MM.1S (cell line): ENCODE data around the gene N4BP2L2.

Source experiments
- DNase-seq: peaks from one replicate; pipeline ENCODE4 v3.0.0-alpha.2; 2015
- H2AFZ ChIP-seq: fragments of 300-600 bp; sonication (generic); 2 replicates; pipeline ENCODE4 v1.6.0; 2016; ENCODE audit warnings: antibody characterized with exemption, low read length
- H3F3A ChIP-seq: fragments of 300-600 bp; sonication (generic); 2 replicates; pipeline ENCODE4 v1.6.1; 2016; ENCODE audit warnings: mild to moderate bottlenecking, antibody characterized with exemption, low read length, moderate library complexity, mixed read lengths; ENCODE audit not compliant: insufficient read depth
- H3K27ac ChIP-seq: fragments of 300-600 bp; sonication (generic); 2 replicates; pipeline ENCODE4 v1.5.1; 2016; ENCODE audit warnings: mild to moderate bottlenecking, low read length
- H3K27me3 ChIP-seq: fragments of 300-600 bp; sonication (generic); replicated peaks from 2 replicates; pipeline ENCODE4 v1.6.0; 2016; ENCODE audit warnings: low read length; ENCODE audit not compliant: insufficient read depth
- H3K36me3 ChIP-seq: fragments of 300-600 bp; sonication (generic); replicated peaks from 2 replicates; pipeline ENCODE4 v1.6.1; 2016; ENCODE audit warnings: mild to moderate bottlenecking, low read length, mixed read lengths; ENCODE audit not compliant: insufficient read depth
- H3K4me1 ChIP-seq: fragments of 300-600 bp; sonication (generic); 2 replicates; pipeline ENCODE4 v1.6.1; 2016; ENCODE audit warnings: low read length, mixed read lengths
- H3K4me2 ChIP-seq: fragments of 300-600 bp; sonication (generic); 2 replicates; pipeline ENCODE4 v1.6.0; 2016; ENCODE audit warnings: low read depth, low read length
- H3K4me3 ChIP-seq: fragments of 300-600 bp; sonication (generic); 2 replicates; pipeline ENCODE4 v1.5.1; 2016; ENCODE audit warnings: low read length, mixed read lengths
- H3K79me2 ChIP-seq: fragments of 300-600 bp; sonication (generic); 2 replicates; pipeline ENCODE4 v1.6.1; 2016; ENCODE audit warnings: mixed run types, low read length, mixed read lengths
- H3K9ac ChIP-seq: fragments of 300-600 bp; sonication (generic); 2 replicates; pipeline ENCODE4 v1.6.1; 2016; ENCODE audit warnings: low read length, mixed read lengths
- H3K9me2 ChIP-seq: fragments of 300-600 bp; sonication (generic); replicated peaks from 2 replicates; pipeline ENCODE4 v1.6.1; 2016; ENCODE audit warnings: mild to moderate bottlenecking, low read length, mixed read lengths; ENCODE audit not compliant: insufficient read depth
- H3K9me3 ChIP-seq: fragments of 300-600 bp; sonication (generic); replicated peaks from 2 replicates; pipeline ENCODE4 v1.6.1; 2016; ENCODE audit warnings: mild to moderate bottlenecking, low read length, mixed read lengths; ENCODE audit not compliant: insufficient read depth
- H4K20me1 ChIP-seq: fragments of 300-600 bp; sonication (generic); 2 replicates; pipeline ENCODE4 v1.6.1; 2016; ENCODE audit warnings: mild to moderate bottlenecking, low read length, moderate library complexity, mixed read lengths; ENCODE audit not compliant: insufficient read depth
- CTCF ChIP-seq: fragments of 300-600 bp; sonication (generic); IDR thresholded peaks from 2 replicates; pipeline ENCODE4 v1.5.1; 2016; ENCODE audit warnings: antibody characterized with exemption, low read length, mixed read lengths
- EZH2 ChIP-seq: fragments of 300-600 bp; sonication (generic); optimal IDR thresholded peaks from 2 replicates; pipeline ENCODE3; 2017; ENCODE audit warnings: low read depth, mild to moderate bottlenecking, antibody characterized with exemption, low read length, mixed read lengths
- EZH2phosphoT487 ChIP-seq: fragments of 300-600 bp; sonication (generic); IDR thresholded peaks from 2 replicates; pipeline ENCODE4 v1.6.1; 2018; ENCODE audit warnings: antibody characterized with exemption, low read length

The N4BP2L2 gene

GRCh38 chr13:32407854-32408253, 130.7 kb downstream of the N4BP2L2 start:
- Histone ChIP-seq H3K9me2 (no peaks in the 10 kb centered on the region), H3K4me3 (no peak overlapping the region), H3K9me3 (no peaks in the 10 kb centered on the region), H3K27me3 (no peaks in the 10 kb centered on the region), H3K79me2 (peaks cover 3% of the 10 kb centered on the region; the same call in 1 of the 2 replicates), H3K4me1 (no peaks in the 10 kb centered on the region), H2AFZ (no peak overlapping the region), H4K20me1 (no peaks in the 10 kb centered on the region), H3K36me3 (no peaks in the 10 kb centered on the region), H3K9ac (no peak overlapping the region), H3K27ac (no peak overlapping the region), H3K4me2 (no peak overlapping the region), H3F3A (no peaks in the 10 kb centered on the region)
- no peak for DNase-seq
- TF ChIP-seq EZH2 (no peak), EZH2phosphoT487 (no peak), CTCF (no peak)

DNA sequence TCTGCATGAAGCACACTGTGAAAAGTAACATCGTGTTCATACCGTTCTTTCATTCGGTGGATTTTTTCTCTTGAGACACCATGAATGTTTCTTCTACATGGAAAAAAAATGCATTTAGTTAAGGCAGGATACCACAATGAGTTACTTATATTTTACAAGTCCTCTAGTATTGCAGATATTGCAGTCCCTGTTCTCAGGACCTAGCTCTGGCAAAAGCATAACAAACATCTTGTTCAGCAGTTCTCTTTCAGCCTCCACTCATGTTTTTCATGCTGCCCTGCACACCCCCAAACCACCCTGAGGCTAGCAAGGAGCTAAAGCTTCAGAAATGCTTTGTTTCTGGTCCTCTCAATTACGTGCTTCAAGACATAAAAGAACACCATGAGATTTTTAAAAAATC, 135.5 kb downstream of the N4BP2L2 start:
- TF ChIP-seq CTCF (no peak), EZH2phosphoT487 (no peak), EZH2 (no peak)
- no peak overlapping the region for H3K4me3 ChIP-seq
- no peaks in the 10 kb centered on the region for H3K9me2 ChIP-seq
- H3K27ac ChIP-seq = no peak overlapping the region
- no peaks in the 10 kb centered on the region for H3K9me3 ChIP-seq
- no peaks in the 10 kb centered on the region for H3K36me3 ChIP-seq
- no peaks in the 10 kb centered on the region for H3K27me3 ChIP-seq
- H3K4me1 ChIP-seq = no peaks in the 10 kb centered on the region
- no peak overlapping the region for H3K4me2 ChIP-seq
- no peak for DNase-seq
- peaks cover 2% of the 10 kb centered on the region; the same call in 1 of the 2 replicates for H3K79me2 ChIP-seq
- no peak overlapping the region for H2AFZ ChIP-seq
- H4K20me1 ChIP-seq = no peaks in the 10 kb centered on the region
- no peaks in the 10 kb centered on the region for H3F3A ChIP-seq
- no peak overlapping the region for H3K9ac ChIP-seq

GRCh38 chr13:32391101-32391619, 147.4 kb downstream of the N4BP2L2 start:
- H2AFZ ChIP-seq = no peak overlapping the region
- H3K36me3 ChIP-seq = no peaks in the 10 kb centered on the region

More at GRCh38 chr13:32391101-32391619, 147.4 kb downstream of the N4BP2L2 start:
- Histone ChIP-seq H3K27ac (peak overlapping the region; percentile 85; the same call in 1 of the 2 replicates), H3K4me1 (peaks cover 29% of the 10 kb centered on the region), H3K9ac (peak overlapping the region; percentile 33; the same call in 1 of the 2 replicates), H3F3A (peaks cover 21% of the 10 kb centered on the region), H4K20me1 (no peaks in the 10 kb centered on the region), H3K4me2 (peak overlapping the region; percentile 63; the same call in 1 of the 2 replicates), H3K79me2 (no peaks in the 10 kb centered on the region), H3K9me2 (no peaks in the 10 kb centered on the region), H3K9me3 (no peaks in the 10 kb centered on the region), H3K4me3 (no peak overlapping the region), H3K27me3 (no peaks in the 10 kb centered on the region)
- no peak for DNase-seq
- no peak for TF ChIP-seq CTCF
- TF ChIP-seq EZH2 = no peak
- TF ChIP-seq EZH2phosphoT487 = no peak
